GM13977 (cell line): ENCODE measurements around the gene ERGIC1.
"Not testable (repeated sequence)": the region's sequence is repeated elsewhere in the genome, so short reads cannot be mapped to it uniquely, and the experiment has no call there.

Experiments used
- DNase-seq: peaks from one replicate; pipeline ENCODE4 v3.0.0; 2012; ENCODE audit warnings: low spot score
- CTCF ChIP-seq: IDR thresholded peaks from 2 replicates; pipeline ENCODE4 v1.5.1; 2012; ENCODE audit warnings: mild to moderate bottlenecking, control low read depth; ENCODE audit not compliant: insufficient read depth; ENCODE audit errors: extremely low read depth, missing control alignments
- in situ Hi-C: fragments of 300-500 bp; cut with MboI; formaldehyde crosslinking; loops from one replicate; pipeline ENCODE4 v1.12.0; 2022; ENCODE audit warnings: low sequenced_read_pairs, low pct_unique_long_range_greater_than_20kb, mixed read lengths, inconsistent platforms; ENCODE audit not compliant: unreplicated experiment

Gene ERGIC1

GRCh38 chr5:172896465-172896864, 62.4 kb downstream of the ERGIC1 start:
- no peak for DNase-seq
- in situ Hi-C loops = no loop called here
- no peak for TF ChIP-seq CTCF

GRCh38 chr5:172897067-172897466, 63.0 kb downstream of the ERGIC1 start:
- in situ Hi-C loops, DNase-seq: not testable (repeated sequence)

- no peak for TF ChIP-seq CTCF
- DNase-seq = no peak
- in situ Hi-C loops = no loop called here
These were observed 63.6 kb downstream of the ERGIC1 start for GRCh38 chr5:172897481-172898217.

GRCh38 chr5:172898218-172898842, 64.3 kb downstream of the ERGIC1 start:
- TF ChIP-seq CTCF = no peak
- no peak for DNase-seq
- in situ Hi-C loops = no loop called here

GRCh38 chr5:172898843-172899369, 64.9 kb downstream of the ERGIC1 start:
- no peak for DNase-seq
- no peak for TF ChIP-seq CTCF
- in situ Hi-C loops = no loop called here

- in situ Hi-C loops = no loop called here
- no peak for TF ChIP-seq CTCF
- no peak for DNase-seq
These were observed 65.4 kb downstream of the ERGIC1 start for GRCh38 chr5:172899436-172899835.
